Esophagus muscularis mucosa (tissue), 4 donors: Measurements from ENCODE around the gene FGF8. TPM values are rescaled to one million over a fixed set of nuclear protein-coding genes. Genes with fewer than 3 reads are reported as not detected.

Experiments
- DNase-seq: peaks from one replicate; pipeline ENCODE4 v3.0.0-alpha.2; 2017; ENCODE audit errors: extremely low spot score
- H3K27ac ChIP-seq, 4 donors: fragments of 200-600 bp; sonication (generic); replicated peaks in 1 of 4; 1 replicate in 3 of 4; 2 replicates in 1 of 4; pipeline ENCODE4 v1.5.1; 2016 to 2019; ENCODE audit warnings: mild to moderate bottlenecking in 1 of 4
- H3K27me3 ChIP-seq, 4 donors: fragments of 200-600 bp; sonication (generic); one replicate each; pipeline versions ENCODE4 v1.5.1 to v1.6.0; 2016 to 2019
- H3K36me3 ChIP-seq, 4 donors: fragments of 200-600 bp; sonication (generic); one replicate each; pipeline ENCODE4 v1.5.1; 2016 to 2019
- H3K4me1 ChIP-seq, 4 donors: fragments of 200-600 bp; sonication (generic); one replicate each; pipeline ENCODE4 v1.5.1; 2016 to 2019
- H3K4me3 ChIP-seq, 4 donors: fragments of 200-600 bp; sonication (generic); 1 replicate in 2 of 4; 2 replicates in 2 of 4; pipeline ENCODE4 v1.5.1; 2016 to 2019; ENCODE audit warnings: mild to moderate bottlenecking in 4 of 4, moderate library complexity in 1 of 4
- H3K9me3 ChIP-seq, 4 donors: fragments of 200-600 bp; sonication (generic); 1 replicate in 3 of 4; 2 replicates in 1 of 4; pipeline ENCODE4 v1.5.1; 2016 to 2019
- EP300 ChIP-seq: sonication (generic); formaldehyde crosslinking; IDR thresholded peaks from one replicate; pipeline ENCODE4 v1.6.1; 2017; ENCODE audit warnings: antibody characterized with exemption
- POLR2A ChIP-seq: fragments of 450-650 bp; IDR thresholded peaks from one replicate; pipeline ENCODE4 v1.6.1; 2017; ENCODE audit warnings: antibody characterized with exemption, moderate library complexity, mild to moderate bottlenecking, low read depth
- POLR2AphosphoS5 ChIP-seq, 2 donors: sonication (generic); formaldehyde crosslinking; IDR thresholded peaks; one replicate each; pipeline ENCODE4 v1.6.1; 2017; ENCODE audit warnings: antibody characterized with exemption in 2 of 2
- WGBS: methylation state at CpG from one replicate; pipeline ENCODE4 v1.1.5; 2018; 5-methylcytosine and 5-hydroxymethylcytosine counted together
- intact Hi-C: fragments of 100-400 bp; cut with DNase I; formaldehyde crosslinking; loops from one replicate; pipeline ENCODE4 v1.15.1; 2023
- total RNA-seq, 4 donors: library from RNA; depleted of rRNA; stranded (reverse); fragments of >200 nt; gene quantifications; one replicate each; pipeline versions ENCODE4 v1.1.0 to v1.2.1, GENCODE V29; 2016
- TF ChIP-seq, protein P1 (sequence below), 3 experiments: fragments of 200-600 bp in 2 of 3; fragments of 450-650 bp in 1 of 3; sonication (generic) in 2 of 3; IDR thresholded peaks; one replicate each; pipeline ENCODE4 v1.5.1; 2017 to 2019; ENCODE audit warnings: antibody characterized with exemption in 3 of 3, mild to moderate bottlenecking in 2 of 3, moderate library complexity in 1 of 3

Gene FGF8
- total RNA-seq, 4 donors from 2014 or later = not detected

DNA sequence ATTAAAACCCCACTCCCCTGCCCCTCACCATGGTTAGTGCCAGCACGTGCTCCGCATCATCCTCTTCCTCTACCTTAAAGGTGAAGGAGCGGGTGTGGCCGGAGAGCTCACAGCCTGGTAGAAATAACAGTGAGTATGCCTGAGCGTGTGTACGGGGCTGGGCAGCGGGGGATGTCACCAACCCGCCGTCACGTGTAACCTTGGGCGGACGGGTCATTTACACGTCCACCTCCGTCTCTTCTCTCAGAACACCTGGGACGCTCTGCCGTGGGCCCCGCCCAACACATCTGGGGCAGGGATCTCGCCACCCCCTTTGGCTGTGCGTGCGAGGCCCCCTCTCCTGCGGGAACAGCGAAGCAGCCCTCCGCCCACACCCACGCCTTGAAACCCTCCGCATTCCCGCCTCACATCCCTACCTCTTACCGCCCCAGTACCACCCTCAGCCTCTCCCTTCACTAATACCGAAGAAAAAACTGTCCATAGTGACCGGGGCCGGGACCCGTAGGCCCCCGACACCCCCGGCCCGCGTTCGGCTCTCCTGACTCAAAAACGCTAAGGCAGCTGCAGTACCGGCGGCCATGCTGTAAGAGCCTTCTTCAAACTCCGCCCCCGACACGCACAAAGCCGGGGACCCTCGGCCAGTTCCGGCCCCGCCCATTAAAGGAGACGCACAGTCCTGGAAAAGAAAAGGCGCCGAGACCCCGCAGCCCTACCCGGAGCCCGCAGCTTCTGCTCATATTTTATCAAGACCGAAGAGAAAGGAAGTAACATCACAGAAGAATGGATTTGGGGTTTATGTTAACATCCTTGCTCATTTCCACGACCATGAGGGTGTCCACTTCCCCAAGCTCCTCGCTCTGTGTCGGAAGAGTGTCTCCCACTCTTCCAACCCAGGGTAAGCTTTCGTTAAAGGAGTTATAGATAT, 7.2 kb upstream of the FGF8 start, which contains the start of gene NPM3:
TSS of gene NPM3 (minus strand) at position 636 of the 925 bp plus-strand sequence. CDS start at position 580, 56 bp downstream.
- DNase-seq = peak; percentile 97
- intact Hi-C loops = loop anchor here (5.0 kb wide), 3 partner anchors 34 to 224 kb away; partner anchors contain the start of gene OGA
- Histone ChIP-seq H3K36me3 (peaks cover 19 to 42% (median 41%) of the 10 kb centered on the region in 4 donors), H3K4me1 (peaks cover 42 to 66% (median 59%) of the 10 kb centered on the region in 4 donors), H3K9me3 (no peaks in the 10 kb centered on the region), H3K27me3 (peaks cover 0 to 18% (median 10%) of the 10 kb centered on the region in 4 donors), H3K27ac (peak within 1 kb of the TSS; percentile 32 to 69 (median 42)), H3K4me3 (peak within 1 kb of the TSS; percentile 60 to 74 (median 64))
- TF ChIP-seq EP300 = no peak
- TF ChIP-seq, protein P1, sequence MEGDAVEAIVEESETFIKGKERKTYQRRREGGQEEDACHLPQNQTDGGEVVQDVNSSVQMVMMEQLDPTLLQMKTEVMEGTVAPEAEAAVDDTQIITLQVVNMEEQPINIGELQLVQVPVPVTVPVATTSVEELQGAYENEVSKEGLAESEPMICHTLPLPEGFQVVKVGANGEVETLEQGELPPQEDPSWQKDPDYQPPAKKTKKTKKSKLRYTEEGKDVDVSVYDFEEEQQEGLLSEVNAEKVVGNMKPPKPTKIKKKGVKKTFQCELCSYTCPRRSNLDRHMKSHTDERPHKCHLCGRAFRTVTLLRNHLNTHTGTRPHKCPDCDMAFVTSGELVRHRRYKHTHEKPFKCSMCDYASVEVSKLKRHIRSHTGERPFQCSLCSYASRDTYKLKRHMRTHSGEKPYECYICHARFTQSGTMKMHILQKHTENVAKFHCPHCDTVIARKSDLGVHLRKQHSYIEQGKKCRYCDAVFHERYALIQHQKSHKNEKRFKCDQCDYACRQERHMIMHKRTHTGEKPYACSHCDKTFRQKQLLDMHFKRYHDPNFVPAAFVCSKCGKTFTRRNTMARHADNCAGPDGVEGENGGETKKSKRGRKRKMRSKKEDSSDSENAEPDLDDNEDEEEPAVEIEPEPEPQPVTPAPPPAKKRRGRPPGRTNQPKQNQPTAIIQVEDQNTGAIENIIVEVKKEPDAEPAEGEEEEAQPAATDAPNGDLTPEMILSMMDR (IDR thresholded peaks at IDR 0.05) = peak in 1 of 3 experiments; percentile 5
- TF ChIP-seq POLR2A = no peak
- peak; percentile 51 to 66 for TF ChIP-seq POLR2AphosphoS5 (IDR thresholded peaks at IDR 0.05)
- WGBS = 1% methylated on average over 41 of the region's 57 CpGs

DNA sequence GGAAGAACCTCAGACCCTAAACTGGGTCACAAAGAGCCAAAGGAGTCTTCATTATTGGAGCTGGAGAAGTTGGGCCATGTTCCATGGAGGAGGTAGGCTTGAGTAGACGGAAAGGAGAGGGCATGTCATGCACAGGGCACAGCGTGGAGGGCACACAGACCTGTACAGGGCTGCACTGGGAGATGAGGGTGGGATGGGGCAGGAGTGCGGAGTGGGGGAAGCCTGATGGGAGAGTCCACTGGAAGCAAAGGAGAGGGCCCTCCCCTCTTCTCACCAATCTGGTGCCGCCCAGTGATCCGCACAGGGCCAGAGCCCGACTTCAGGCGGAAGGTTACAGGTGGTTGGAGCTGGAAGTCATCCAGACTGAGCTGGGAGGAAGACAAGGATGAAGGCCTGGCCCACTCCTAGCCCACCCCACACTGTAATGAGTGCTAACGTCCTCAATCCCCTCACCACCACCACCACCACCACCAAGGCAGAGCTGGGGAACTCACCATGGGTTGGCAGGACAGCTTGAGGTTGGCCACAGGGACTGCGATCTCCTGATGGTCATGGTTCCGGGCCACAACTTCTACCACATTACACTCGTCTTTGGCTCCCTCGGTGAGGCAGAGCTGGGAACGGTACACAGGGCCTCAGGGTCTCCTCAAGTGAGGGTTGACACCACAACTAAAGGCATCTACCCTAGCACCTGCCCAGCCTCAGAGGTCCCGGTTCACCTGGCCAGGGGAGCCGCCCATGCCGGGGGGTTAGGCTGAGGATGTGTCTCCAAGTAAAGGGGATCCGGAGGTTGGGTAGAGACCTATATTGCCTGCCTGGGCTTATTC, 6.3 kb upstream of the FGF8 start:
- peaks cover 42 to 66% (median 59%) of the 10 kb centered on the region in 4 donors for H3K4me1 ChIP-seq
- no peak for TF ChIP-seq POLR2A
- TF ChIP-seq POLR2AphosphoS5 (IDR thresholded peaks at IDR 0.05) = no peak
- TF ChIP-seq, protein P1 (IDR thresholded peaks at IDR 0.05) = no peak
- TF ChIP-seq EP300 = no peak
- intact Hi-C loops = loop anchor here (5.0 kb wide), 3 partner anchors 35 to 225 kb away; partner anchors contain the start of gene OGA

DNA sequence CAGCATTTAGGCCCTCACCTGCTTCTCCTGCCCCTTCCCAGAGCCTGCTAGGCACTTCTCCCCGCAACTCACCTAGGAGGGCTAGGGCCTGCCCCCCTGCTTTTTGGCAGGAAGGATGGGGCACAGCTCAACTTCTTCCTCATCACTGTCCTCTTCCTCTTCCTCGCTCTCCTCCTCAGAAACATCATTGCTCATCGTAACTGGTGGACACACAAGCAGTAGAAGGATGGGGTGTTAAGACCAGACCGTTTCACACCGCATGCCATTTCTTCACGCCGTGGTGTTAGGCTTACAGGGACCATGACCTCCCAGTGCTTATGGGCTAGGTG, 5.7 kb upstream of the FGF8 start:
- intact Hi-C loops = loop anchor here (5.0 kb wide), 3 partner anchors 36 to 226 kb away; partner anchors contain the start of gene OGA
- TF ChIP-seq POLR2AphosphoS5 (IDR thresholded peaks at IDR 0.05) (no peak), POLR2A (no peak), EP300 (no peak)
- TF ChIP-seq, protein P1 (IDR thresholded peaks at IDR 0.05) = no peak
- Histone ChIP-seq H3K4me1 (peaks cover 42 to 66% (median 59%) of the 10 kb centered on the region in 4 donors), H3K36me3 (peaks cover 9 to 28% (median 27%) of the 10 kb centered on the region in 4 donors), H3K9me3 (no peaks in the 10 kb centered on the region), H3K27me3 (peaks cover 0 to 32% (median 16%) of the 10 kb centered on the region in 4 donors), H3K27ac (no peak overlapping the region), H3K4me3 (no peak overlapping the region)
- no peak for DNase-seq
- 75% methylated on average over 7 of the region's 7 CpGs for WGBS

More for the DNA sequence above, 6.3 kb upstream of the FGF8 start:
- DNase-seq = no peak
- Histone ChIP-seq H3K4me3 (peak overlapping the region; percentile 60 to 74 (median 64)), H3K9me3 (no peaks in the 10 kb centered on the region), H3K36me3 (peaks cover 15 to 34% (median 33%) of the 10 kb centered on the region in 4 donors), H3K27ac (no peak overlapping the region), H3K27me3 (peaks cover 0 to 27% (median 13%) of the 10 kb centered on the region in 4 donors)
- 74% methylated on average over 10 of the region's 17 CpGs for WGBS

DNA sequence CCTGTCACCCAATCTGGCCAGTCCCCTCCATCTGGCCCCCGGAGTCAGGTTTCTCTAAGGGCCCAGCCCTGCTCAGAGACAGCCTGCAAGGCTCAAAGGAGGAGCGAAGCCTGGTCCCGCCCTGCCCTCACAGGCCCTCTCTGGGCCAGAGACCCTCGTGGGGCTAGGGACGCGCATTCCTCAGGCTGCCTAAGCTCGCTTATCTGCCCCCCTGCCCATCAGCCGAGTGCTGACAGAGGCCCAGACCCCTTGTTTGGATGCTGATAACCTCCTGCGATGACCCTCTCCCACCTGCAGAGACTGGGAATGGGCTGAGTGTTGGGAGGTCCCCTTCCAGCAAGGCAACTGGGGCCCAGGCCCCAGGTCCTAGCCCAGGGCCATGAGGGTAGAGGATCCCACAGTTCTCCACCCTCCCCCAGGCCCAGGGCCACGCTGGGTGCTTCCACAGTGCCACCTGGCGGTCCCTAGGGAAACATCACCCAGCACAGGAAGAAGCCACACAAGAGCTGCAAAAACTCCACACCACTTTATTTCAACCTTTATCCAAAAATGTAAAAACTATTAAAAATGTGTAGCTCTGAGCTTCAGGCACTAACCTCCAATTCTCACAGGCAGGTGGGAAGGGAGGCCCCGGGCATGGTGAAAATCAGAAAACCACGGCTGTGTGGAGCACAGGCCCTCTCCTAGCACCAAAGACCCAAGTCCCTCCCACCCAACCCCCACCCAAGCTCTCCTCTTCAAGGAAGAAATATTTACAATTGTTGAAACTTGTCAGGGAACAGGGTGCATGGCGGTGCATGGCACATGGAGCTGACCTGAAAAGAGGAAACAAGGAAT, 5.1 kb upstream of the FGF8 start:
- Histone ChIP-seq H3K4me3 (no peak overlapping the region), H3K27me3 (peaks cover 0 to 38% (median 21%) of the 10 kb centered on the region in 4 donors), H3K4me1 (peaks cover 46 to 72% (median 65%) of the 10 kb centered on the region in 4 donors), H3K9me3 (no peaks in the 10 kb centered on the region), H3K27ac (no peak overlapping the region), H3K36me3 (peaks cover 3 to 22% (median 21%) of the 10 kb centered on the region in 4 donors)
- intact Hi-C loops = loop anchor here (5.0 kb wide), 3 partner anchors 36 to 226 kb away; partner anchors contain the start of gene OGA
- DNase-seq = no peak
- TF ChIP-seq POLR2A = no peak
- TF ChIP-seq, protein P1 (IDR thresholded peaks at IDR 0.05) = peak; percentile 77 to 96 (median 78)
- 36% methylated on average over 5 of the region's 14 CpGs for WGBS
